Measurements from ENCODE around the gene CEP85.

CEP85 gene

GRCh38 chr1:26189331-26189730, 44.7 kb upstream of the CEP85 start:
- H3K9me3 ChIP-seq (ENCODE audit: severe bottlenecking), result no peaks in the 10 kb centered on the region
- DNase-seq (ENCODE audit: low spot score) (no peak), ATAC-seq (ENCODE audit: low read depth) (no peak)
- H3K4me1 ChIP-seq (ENCODE audit: insufficient read depth, poor library complexity, severe bottlenecking), result no peaks in the 10 kb centered on the region
- TF ChIP-seq CTCF (IDR thresholded peaks at IDR 0.05; ENCODE audit: poor library complexity, severe bottlenecking), result no peak
- H3K4me3 ChIP-seq (ENCODE audit: severe bottlenecking), result no peak overlapping the region
- H3K27me3 ChIP-seq (ENCODE audit: insufficient read depth, poor library complexity, severe bottlenecking), result no peaks in the 10 kb centered on the region
- no peak overlapping the region for H3K27ac ChIP-seq (ENCODE audit: poor library complexity, severe bottlenecking)
- peaks cover 21% of the 10 kb centered on the region for H3K36me3 ChIP-seq (ENCODE audit: low read depth)

GRCh38 chr1:26189751-26190275, 44.2 kb upstream of the CEP85 start:
- DNase-seq (ENCODE audit: low spot score), result no peak
- Histone ChIP-seq H3K36me3 (ENCODE audit: low read depth) (peaks cover 17% of the 10 kb centered on the region), H3K27me3 (ENCODE audit: insufficient read depth, poor library complexity, severe bottlenecking) (no peaks in the 10 kb centered on the region), H3K9me3 (ENCODE audit: severe bottlenecking) (no peaks in the 10 kb centered on the region), H3K4me3 (ENCODE audit: severe bottlenecking) (no peak overlapping the region), H3K27ac (ENCODE audit: poor library complexity, severe bottlenecking) (no peak overlapping the region), H3K4me1 (ENCODE audit: insufficient read depth, poor library complexity, severe bottlenecking) (no peaks in the 10 kb centered on the region)
- no peak for TF ChIP-seq CTCF (IDR thresholded peaks at IDR 0.05; ENCODE audit: poor library complexity, severe bottlenecking)
- 0 out of 3 replicates have a peak, but pooled peaks have one; percentile 20 for ATAC-seq (ENCODE audit: low read depth)

GRCh38 chr1:26190373-26190987, 43.5 kb upstream of the CEP85 start, which contains the start of gene CATSPER4:
TSS of gene CATSPER4 (plus strand) at chr1:26190602. CDS start at chr1:26190628, 26 bp downstream.
- Histone ChIP-seq H3K4me3 (ENCODE audit: severe bottlenecking) (no peak within 1 kb of the TSS), H3K36me3 (ENCODE audit: low read depth) (peaks cover 13% of the 10 kb centered on the region), H3K9me3 (ENCODE audit: severe bottlenecking) (no peaks in the 10 kb centered on the region), H3K27ac (ENCODE audit: poor library complexity, severe bottlenecking) (no peak within 1 kb of the TSS), H3K4me1 (ENCODE audit: insufficient read depth, poor library complexity, severe bottlenecking) (no peaks in the 10 kb centered on the region), H3K27me3 (ENCODE audit: insufficient read depth, poor library complexity, severe bottlenecking) (no peaks in the 10 kb centered on the region)
- DNase-seq (ENCODE audit: low spot score) (no peak), ATAC-seq (ENCODE audit: low read depth) (peak; percentile 57)
- no peak for TF ChIP-seq CTCF (IDR thresholded peaks at IDR 0.05; ENCODE audit: poor library complexity, severe bottlenecking)

GRCh38 chr1:26191739-26192138, 42.3 kb upstream of the CEP85 start:
- Histone ChIP-seq H3K36me3 (ENCODE audit: low read depth) (peaks cover 13% of the 10 kb centered on the region), H3K27ac (ENCODE audit: poor library complexity, severe bottlenecking) (no peak overlapping the region), H3K27me3 (ENCODE audit: insufficient read depth, poor library complexity, severe bottlenecking) (no peaks in the 10 kb centered on the region), H3K9me3 (ENCODE audit: severe bottlenecking) (no peaks in the 10 kb centered on the region), H3K4me3 (ENCODE audit: severe bottlenecking) (no peak overlapping the region), H3K4me1 (ENCODE audit: insufficient read depth, poor library complexity, severe bottlenecking) (no peaks in the 10 kb centered on the region)
- no peak for ATAC-seq (ENCODE audit: low read depth)
- TF ChIP-seq CTCF (IDR thresholded peaks at IDR 0.05; ENCODE audit: poor library complexity, severe bottlenecking), result no peak
- no peak for DNase-seq (ENCODE audit: low spot score)

GRCh38 chr1:26195805-26196204, 38.2 kb upstream of the CEP85 start:
- Histone ChIP-seq H3K4me3 (ENCODE audit: severe bottlenecking) (no peak overlapping the region), H3K36me3 (ENCODE audit: low read depth) (no peaks in the 10 kb centered on the region), H3K4me1 (ENCODE audit: insufficient read depth, poor library complexity, severe bottlenecking) (no peaks in the 10 kb centered on the region), H3K27ac (ENCODE audit: poor library complexity, severe bottlenecking) (no peak overlapping the region), H3K9me3 (ENCODE audit: severe bottlenecking) (no peaks in the 10 kb centered on the region), H3K27me3 (ENCODE audit: insufficient read depth, poor library complexity, severe bottlenecking) (no peaks in the 10 kb centered on the region)
- no peak for DNase-seq (ENCODE audit: low spot score)
- ATAC-seq (ENCODE audit: low read depth), result no peak
- TF ChIP-seq CTCF (IDR thresholded peaks at IDR 0.05; ENCODE audit: poor library complexity, severe bottlenecking), result no peak
